ENCODE results near the gene TNS1. TPM values are rescaled to one million over a fixed set of nuclear protein-coding genes. Genes with fewer than 3 reads are reported as not detected.

Gene TNS1
- total and polyA plus RNA-seq, 2 experiments from 2014 or later = 81.6 to 99.3 TPM

DNA sequence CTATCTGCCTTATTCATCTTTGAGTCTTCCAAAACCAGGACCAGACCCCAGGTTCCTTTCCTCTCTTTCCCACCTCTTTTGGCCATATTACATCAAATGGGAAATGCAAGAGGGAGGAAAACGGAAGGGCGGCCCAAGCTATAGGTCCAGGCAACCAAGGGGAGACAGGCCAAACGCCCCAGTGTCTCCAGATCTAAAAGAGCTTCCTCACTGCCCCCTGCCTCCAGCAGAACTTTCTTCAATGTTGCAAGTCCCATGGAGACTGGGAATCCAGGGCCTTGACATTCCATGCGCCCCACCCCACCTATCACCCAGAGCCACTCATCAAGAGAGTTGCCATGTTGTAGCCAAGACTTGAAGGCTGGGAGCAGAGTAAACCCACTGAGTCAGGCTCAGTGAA is 15.4 kb downstream of the TNS1 start:
- H3K27me3 ChIP-seq (replicated peaks; ENCODE audit: insufficient read depth) = no peaks in the 10 kb centered on the region
- no peak overlapping the region for H3K4me2 ChIP-seq (ENCODE audit: unreplicated experiment)
- H3K27ac ChIP-seq = no peak overlapping the region
- in situ Hi-C loops (cut with MboI) = loop anchor here (10.0 kb wide), 1 partner anchor 203 kb away; no protein-coding TSS in a partner anchor
- no peak overlapping the region for H3K4me3 ChIP-seq
- H3F3A ChIP-seq (ENCODE audit: insufficient read depth) = peaks cover 7% of the 10 kb centered on the region; the same call in 1 of the 2 replicates
- H3K79me2 ChIP-seq (ENCODE audit: insufficient read depth) = peaks cover 100% of the 10 kb centered on the region
- H3K9me2 ChIP-seq (ENCODE audit: insufficient read depth) = no peaks in the 10 kb centered on the region
- no peak for DNase-seq
- no peak for TF ChIP-seq EZH2 (IDR thresholded peaks at IDR 0.05; ENCODE audit: insufficient read depth, poor library complexity, severe bottlenecking)
- no peak for TF ChIP-seq EZH2phosphoT487 (IDR thresholded peaks at IDR 0.05; ENCODE audit: insufficient read depth, low read depth)
- peaks cover 10% of the 10 kb centered on the region; the same call in 1 of the 2 replicates for H3K36me3 ChIP-seq (ENCODE audit: low read depth)
- peaks cover 15% of the 10 kb centered on the region for H3K4me1 ChIP-seq (ENCODE audit: insufficient read depth)
- H3K9me3 ChIP-seq (ENCODE audit: low read depth) = no peaks in the 10 kb centered on the region
- 0 out of 2 replicates have a peak, but pooled peaks cover 3% of the 10 kb centered on the region for H4K20me1 ChIP-seq (ENCODE audit: insufficient read depth)
- no peak overlapping the region for H3K9ac ChIP-seq
- H2AFZ ChIP-seq = no peak overlapping the region
- WGBS, 2 experiments (ENCODE audit: low coverage in 1 of 2, low lambda C conversion rate in 2 of 2, missing lambda C conversion rate in 2 of 2) = 93 to 96% methylated on average over 4 of the region's 4 CpGs

DNA sequence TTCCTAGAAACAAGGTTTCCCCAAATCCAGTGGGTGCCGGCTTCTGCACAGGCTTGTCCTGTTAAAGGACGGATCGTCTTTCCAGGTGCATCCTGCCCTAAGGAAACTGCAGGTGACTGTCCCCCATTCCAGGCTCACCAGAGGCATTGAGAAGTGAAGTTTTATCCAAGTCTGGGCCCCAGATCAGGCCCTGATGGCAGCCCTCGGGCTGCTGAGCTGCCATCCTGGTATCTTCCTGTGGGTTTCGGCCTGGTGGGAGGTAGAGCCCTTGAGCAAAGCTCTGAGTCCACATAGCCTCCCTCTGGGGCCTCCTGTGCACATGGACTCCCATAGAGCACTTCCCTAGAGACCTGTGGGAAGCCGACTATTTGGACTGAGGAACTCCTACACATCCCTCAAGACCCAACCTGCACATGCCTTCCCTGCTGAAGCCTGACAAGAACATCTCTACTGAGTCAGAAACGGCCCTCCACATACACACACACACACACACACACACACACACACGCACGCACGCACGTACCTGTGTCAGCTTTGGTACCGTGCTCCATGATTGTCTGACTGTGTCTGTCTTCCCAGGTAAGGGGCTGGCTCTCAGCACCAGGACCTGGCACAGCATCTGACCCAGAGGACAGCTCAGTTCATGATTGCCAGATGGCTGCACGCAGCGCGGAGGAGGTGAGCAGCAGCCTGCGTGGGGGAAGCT is 16.4 kb downstream of the TNS1 start:
- H3K4me2 ChIP-seq (ENCODE audit: unreplicated experiment) = no peak overlapping the region
- peaks cover 100% of the 10 kb centered on the region for H3K79me2 ChIP-seq (ENCODE audit: insufficient read depth)
- no peak overlapping the region for H3K4me3 ChIP-seq
- H3K9me2 ChIP-seq (ENCODE audit: insufficient read depth) = no peaks in the 10 kb centered on the region
- H3K27ac ChIP-seq = no peak overlapping the region
- 90 to 94% methylated on average over 16 of the region's 16 CpGs for WGBS, 2 experiments (ENCODE audit: low coverage in 1 of 2, low lambda C conversion rate in 2 of 2, missing lambda C conversion rate in 2 of 2)
- 0 out of 2 replicates have a peak, but pooled peaks cover 6% of the 10 kb centered on the region for H3F3A ChIP-seq (ENCODE audit: insufficient read depth)
- no peaks in the 10 kb centered on the region for H3K9me3 ChIP-seq (ENCODE audit: low read depth)
- 0 out of 2 replicates have a peak, but pooled peaks cover 5% of the 10 kb centered on the region for H4K20me1 ChIP-seq (ENCODE audit: insufficient read depth)
- no peak overlapping the region for H2AFZ ChIP-seq
- H3K27me3 ChIP-seq (replicated peaks; ENCODE audit: insufficient read depth) = no peaks in the 10 kb centered on the region
- peaks cover 10% of the 10 kb centered on the region; the same call in 1 of the 2 replicates for H3K36me3 ChIP-seq (ENCODE audit: low read depth)
- H3K9ac ChIP-seq = no peak overlapping the region
- in situ Hi-C loops (cut with MboI) = loop anchor here (10.0 kb wide), 1 partner anchor 202 kb away; no protein-coding TSS in a partner anchor
- no peak for DNase-seq
- no peak for TF ChIP-seq EZH2phosphoT487 (IDR thresholded peaks at IDR 0.05; ENCODE audit: insufficient read depth, low read depth)
- no peak for TF ChIP-seq EZH2 (IDR thresholded peaks at IDR 0.05; ENCODE audit: insufficient read depth, poor library complexity, severe bottlenecking)
- H3K4me1 ChIP-seq (ENCODE audit: insufficient read depth) = peaks cover 12% of the 10 kb centered on the region

DNA sequence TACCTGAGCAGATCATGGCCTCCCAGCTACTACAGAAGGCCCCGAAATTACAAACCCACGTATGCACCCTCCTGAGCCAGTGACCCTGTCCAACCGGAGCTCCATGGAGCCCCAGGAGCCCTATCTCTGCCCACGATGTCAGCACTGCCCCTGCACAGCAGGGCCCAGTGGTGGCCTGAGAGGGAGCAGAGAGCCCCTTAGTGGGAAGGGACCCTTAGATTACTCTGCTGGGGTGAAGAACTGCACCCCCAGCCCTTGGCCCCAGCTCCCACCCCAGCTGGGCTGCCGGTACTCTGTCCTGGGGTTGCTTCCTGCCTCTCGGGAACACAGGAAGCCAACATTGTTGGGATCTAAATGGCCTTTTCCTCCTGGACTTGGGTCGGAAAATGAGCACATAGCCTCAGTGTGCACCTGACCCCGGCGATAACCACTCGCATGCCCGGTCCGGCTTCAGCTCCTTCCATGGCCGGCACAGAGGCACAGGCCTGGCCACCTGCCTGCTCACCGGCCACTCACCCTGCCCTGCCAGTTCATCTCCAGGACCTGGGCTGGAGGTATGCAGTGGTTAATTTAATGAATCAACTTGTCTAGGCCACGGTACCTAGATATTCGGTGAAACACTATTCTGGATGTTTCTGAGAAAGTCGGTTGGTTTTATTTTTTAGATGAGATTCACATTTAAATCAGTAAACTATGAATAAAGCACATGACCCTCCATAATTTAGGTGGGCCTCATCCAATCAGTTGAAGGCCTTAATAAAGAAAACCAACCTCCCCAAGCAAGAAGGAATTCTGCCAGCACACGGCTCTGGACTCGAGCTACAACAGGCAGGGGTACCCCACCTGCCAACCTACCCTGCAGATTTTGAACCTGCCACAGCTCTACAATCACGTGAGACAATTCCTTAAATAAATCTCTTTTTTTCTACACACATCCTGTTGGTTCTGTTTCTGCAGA is 19.2 kb downstream of the TNS1 start:
- Histone ChIP-seq H3K36me3 (ENCODE audit: low read depth) (peaks cover 10% of the 10 kb centered on the region; the same call in 1 of the 2 replicates), H3F3A (ENCODE audit: insufficient read depth) (0 out of 2 replicates have a peak, but pooled peaks cover 5% of the 10 kb centered on the region), H3K27ac (no peak overlapping the region), H4K20me1 (ENCODE audit: insufficient read depth) (peaks cover 11% of the 10 kb centered on the region; the same call in 1 of the 2 replicates), H3K4me3 (no peak overlapping the region), H2AFZ (no peak overlapping the region), H3K9me3 (ENCODE audit: low read depth) (no peaks in the 10 kb centered on the region), H3K79me2 (ENCODE audit: insufficient read depth) (peaks cover 99% of the 10 kb centered on the region), H3K9ac (no peak overlapping the region), H3K4me1 (ENCODE audit: insufficient read depth) (peaks cover 29% of the 10 kb centered on the region), H3K27me3 (replicated peaks; ENCODE audit: insufficient read depth) (no peaks in the 10 kb centered on the region), H3K9me2 (ENCODE audit: insufficient read depth) (no peaks in the 10 kb centered on the region), H3K4me2 (ENCODE audit: unreplicated experiment) (no peak overlapping the region)
- in situ Hi-C loops (cut with MboI) = loop anchor here (5.0 to 10.0 kb wide), 2 partner anchors 91 to 199 kb away; no protein-coding TSS in a partner anchor
- TF ChIP-seq EZH2 (IDR thresholded peaks at IDR 0.05; ENCODE audit: insufficient read depth, poor library complexity, severe bottlenecking) = no peak
- no peak for TF ChIP-seq EZH2phosphoT487 (IDR thresholded peaks at IDR 0.05; ENCODE audit: insufficient read depth, low read depth)
- no peak for DNase-seq
- WGBS, 2 experiments (ENCODE audit: low coverage in 1 of 2, low lambda C conversion rate in 2 of 2, missing lambda C conversion rate in 2 of 2) = 85 to 88% methylated on average over 20 of the region's 20 CpGs

DNA sequence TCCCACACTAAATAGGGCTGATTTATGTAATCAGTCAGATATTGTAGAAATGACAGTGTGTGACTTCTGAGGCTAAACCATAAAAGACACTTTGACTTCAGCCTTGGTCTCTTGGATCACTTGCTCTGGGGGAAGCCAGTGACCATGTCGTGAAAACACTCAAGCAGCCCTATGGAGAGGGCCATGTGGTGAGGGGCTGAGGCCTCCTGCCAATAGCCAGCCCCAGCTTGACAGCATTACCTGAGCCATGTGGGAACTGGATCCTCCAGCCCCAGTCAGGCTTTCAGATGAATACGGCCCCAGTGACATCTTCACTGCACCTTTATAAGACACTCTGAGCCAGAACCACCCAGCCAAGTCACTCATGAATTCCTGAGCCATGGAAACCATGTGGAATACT is 20.8 kb downstream of the TNS1 start:
- Histone ChIP-seq H4K20me1 (ENCODE audit: insufficient read depth) (peaks cover 11% of the 10 kb centered on the region; the same call in 1 of the 2 replicates), H3K27me3 (replicated peaks; ENCODE audit: insufficient read depth) (no peaks in the 10 kb centered on the region), H3K4me1 (ENCODE audit: insufficient read depth) (peaks cover 24% of the 10 kb centered on the region), H3K9ac (no peak overlapping the region), H2AFZ (no peak overlapping the region), H3F3A (ENCODE audit: insufficient read depth) (0 out of 2 replicates have a peak, but pooled peaks cover 5% of the 10 kb centered on the region), H3K79me2 (ENCODE audit: insufficient read depth) (peaks cover 97% of the 10 kb centered on the region), H3K27ac (no peak overlapping the region), H3K9me3 (ENCODE audit: low read depth) (no peaks in the 10 kb centered on the region), H3K9me2 (ENCODE audit: insufficient read depth) (no peaks in the 10 kb centered on the region), H3K4me2 (ENCODE audit: unreplicated experiment) (no peak overlapping the region), H3K36me3 (ENCODE audit: low read depth) (peaks cover 12% of the 10 kb centered on the region; the same call in 1 of the 2 replicates), H3K4me3 (no peak overlapping the region)
- WGBS, 2 experiments (ENCODE audit: low coverage in 1 of 2, low lambda C conversion rate in 2 of 2, missing lambda C conversion rate in 2 of 2) = 79% methylated on average over 2 of the region's 2 CpGs
- TF ChIP-seq EZH2 (IDR thresholded peaks at IDR 0.05; ENCODE audit: insufficient read depth, poor library complexity, severe bottlenecking) = no peak
- no peak for TF ChIP-seq EZH2phosphoT487 (IDR thresholded peaks at IDR 0.05; ENCODE audit: insufficient read depth, low read depth)
- no peak for DNase-seq
- in situ Hi-C loops (cut with MboI) = loop anchor here (5.0 to 10.0 kb wide), 2 partner anchors 90 to 197 kb away; no protein-coding TSS in a partner anchor

Measured in GM23248 (cell line).